IMR-90 (cell line): ENCODE data around the gene SPAG16. TPM values are rescaled to one million over a fixed set of nuclear protein-coding genes. Genes with fewer than 3 reads are reported as not detected.
A peak's percentile ranks its signal among the peaks of the same experiment; 100 is the strongest.

Source experiments
- ATAC-seq: fragments of 200-7000 bp; cut with Tn5 transposase; 2 replicates; pipeline ENCODE4 v1.9.1; 2020; ENCODE audit warnings: low read depth, mild to moderate bottlenecking, moderate library complexity
- BruUV-seq: library from RNA; stranded (reverse); fragments of 400-500 nt; replicated peaks from 2 replicates; lab custom pipeline; 2021; lab: Mats Ljungman, UMichigan
- CTCF ChIA-PET: fragments of 300-600 bp; formaldehyde crosslinking; extraction: SDS; loops from one replicate; lab custom pipeline; 2021; ENCODE audit warnings: antibody characterized with exemption; lab: Yijun Ruan, JAX
- POLR2A ChIA-PET: fragments of 300-600 bp; sonication (Branson Sonifier 250); formaldehyde crosslinking; loops from one replicate; lab custom pipeline; 2022; ENCODE audit warnings: antibody characterized with exemption; ENCODE audit not compliant: unreplicated experiment; lab: Charles Lee
- DNase-seq: peaks from one replicate; pipeline ENCODE4 v3.0.0; 2013
- H2AFZ ChIP-seq: replicated peaks from 2 replicates; pipeline ENCODE3; 2013; ENCODE audit warnings: low read length, mild to moderate bottlenecking; ENCODE audit not compliant: poor library complexity
- H2AK5ac ChIP-seq: 2 replicates; pipeline ENCODE4 v1.6.1; 2013; ENCODE audit warnings: low read depth, low read length, inconsistent platforms
- H2AK9ac ChIP-seq: replicated peaks from 2 replicates; pipeline ENCODE3; 2013; ENCODE audit warnings: mild to moderate bottlenecking, low read depth, low read length, moderate library complexity; ENCODE audit not compliant: poor library complexity
- H2BK120ac ChIP-seq: 2 replicates; pipeline ENCODE4 v1.6.1; 2013; ENCODE audit warnings: low read depth, low read length, inconsistent platforms
- H2BK15ac ChIP-seq: 3 replicates; pipeline ENCODE4 v1.6.1; 2013; ENCODE audit warnings: low read depth, low read length, inconsistent platforms
- H2BK20ac ChIP-seq: 2 replicates; pipeline ENCODE4 v1.6.1; 2013; ENCODE audit warnings: low read depth, mild to moderate bottlenecking, inconsistent platforms, low read length, moderate library complexity
- H2BK5ac ChIP-seq: 2 replicates; pipeline ENCODE4 v1.6.1; 2013; ENCODE audit warnings: mild to moderate bottlenecking, low read depth, low read length, inconsistent platforms; ENCODE audit not compliant: poor library complexity, severe bottlenecking
- H3K14ac ChIP-seq: replicated peaks from 2 replicates; pipeline ENCODE4 v1.6.1; 2013; ENCODE audit warnings: low read depth, low read length, inconsistent platforms
- H3K18ac ChIP-seq: 2 replicates; pipeline ENCODE4 v1.6.1; 2013; ENCODE audit warnings: low read depth, low read length, control low read depth
- H3K23ac ChIP-seq: 2 replicates; pipeline ENCODE4 v1.6.1; 2013; ENCODE audit warnings: low read depth, low read length, inconsistent platforms
- H3K27ac ChIP-seq: 2 replicates; pipeline ENCODE4 v1.5.1; 2013; ENCODE audit warnings: mild to moderate bottlenecking, control low read depth, low read length; ENCODE audit not compliant: insufficient read depth
- H3K27me3 ChIP-seq: 2 replicates; pipeline ENCODE4 v1.6.1; 2013; ENCODE audit warnings: low read length; ENCODE audit not compliant: control insufficient read depth, insufficient read depth
- H3K36me3 ChIP-seq: 2 replicates; pipeline ENCODE4 v1.6.1; 2013; ENCODE audit warnings: low read length, mixed read lengths; ENCODE audit not compliant: control insufficient read depth, insufficient read depth
- H3K4ac ChIP-seq: 2 replicates; pipeline ENCODE4 v1.6.1; 2013; ENCODE audit warnings: low read depth, low read length, inconsistent platforms
- H3K4me1 ChIP-seq: 2 replicates; pipeline ENCODE4 v1.6.1; 2013; ENCODE audit warnings: low read length, mixed read lengths; ENCODE audit not compliant: control insufficient read depth, insufficient read depth
- H3K4me2 ChIP-seq: 2 replicates; pipeline ENCODE4 v1.6.1; 2013; ENCODE audit warnings: low read depth, mild to moderate bottlenecking, control low read depth, low read length, moderate library complexity
- H3K4me3 ChIP-seq: 2 replicates; pipeline ENCODE4 v1.5.1; 2013; ENCODE audit warnings: low read depth, mild to moderate bottlenecking, control low read depth, low read length, moderate library complexity; ENCODE audit not compliant: insufficient read depth
- H3K56ac ChIP-seq: 2 replicates; pipeline ENCODE4 v1.6.1; 2013; ENCODE audit warnings: low read length, inconsistent platforms; ENCODE audit not compliant: insufficient read depth; ENCODE audit errors: extremely low read depth
- H3K79me1 ChIP-seq, 2 experiments: 2 replicates each; pipeline ENCODE4 v1.6.1; 2013; ENCODE audit warnings: low read length in 2 of 2, inconsistent platforms in 1 of 2, low read depth in 1 of 2
- H3K9ac ChIP-seq: 2 replicates; pipeline ENCODE4 v1.6.1; 2013; ENCODE audit warnings: low read depth, low read length, control low read depth
- H3K9me1 ChIP-seq: 2 replicates; pipeline ENCODE4 v1.6.1; 2013; ENCODE audit warnings: low read length, inconsistent platforms; ENCODE audit not compliant: insufficient read depth
- H3K9me3 ChIP-seq: 2 replicates; pipeline ENCODE4 v1.6.1; 2013; ENCODE audit warnings: low read length; ENCODE audit not compliant: control insufficient read depth, insufficient read depth
- H4K20me1 ChIP-seq: 2 replicates; pipeline ENCODE4 v1.6.1; 2013; ENCODE audit warnings: low read length, inconsistent platforms; ENCODE audit not compliant: insufficient read depth
- H4K5ac ChIP-seq: 2 replicates; pipeline ENCODE4 v1.6.1; 2013; ENCODE audit warnings: mild to moderate bottlenecking, low read depth, low read length, control low read depth
- H4K8ac ChIP-seq, 2 experiments: 2 replicates each; pipeline ENCODE4 v1.6.1; 2013; ENCODE audit warnings: low read depth in 2 of 2, low read length in 2 of 2, control low read depth in 1 of 2, inconsistent platforms in 1 of 2
- H4K91ac ChIP-seq: 2 replicates; pipeline ENCODE4 v1.6.1; 2013; ENCODE audit warnings: low read depth, low read length, inconsistent platforms; ENCODE audit not compliant: insufficient read depth
- CEBPB ChIP-seq: IDR thresholded peaks from 2 replicates; pipeline ENCODE4 v1.6.1; 2012; ENCODE audit warnings: low read depth, low read length, improper control_type of control experiment
- MAFK ChIP-seq: IDR thresholded peaks from 2 replicates; pipeline ENCODE4 v1.6.1; 2012; ENCODE audit warnings: low read depth, low read length, improper control_type of control experiment
- WGBS, 2 experiments: methylation state at CpG; one replicate each; pipeline versions ENCODE4 v1.1.5 to v1.1.7; 2013; ENCODE audit warnings: missing lambda C conversion rate in 2 of 2; ENCODE audit not compliant: insufficient read length in 1 of 2; ENCODE audit errors: extremely low coverage in 2 of 2; 5-methylcytosine and 5-hydroxymethylcytosine counted together
- dilution Hi-C: fragments of 300-500 bp; cut with HindIII; formaldehyde crosslinking; loops from one replicate; pipeline ENCODE4 v1.14.3; 2018; ENCODE audit warnings: low sequenced_read_pairs; ENCODE audit not compliant: unreplicated experiment
- in situ Hi-C: fragments of 300-500 bp; cut with MboI; formaldehyde crosslinking; loops from 3 replicates; pipeline ENCODE4 v1.14.3; 2019; ENCODE audit warnings: low sequenced_read_pairs, inconsistent platforms, mixed read lengths
- intact Hi-C: fragments of 100-400 bp; cut with micrococcal nuclease; formaldehyde crosslinking; loops from 2 replicates; pipeline ENCODE4 v1.10.0; 2022
- polyA plus RNA-seq, 3 experiments: library from polyadenylated mRNA; depleted of rRNA; stranded (reverse); fragments of >200 nt; gene quantifications; 2 replicates each; pipeline ENCODE4 v1.2.3, GENCODE V29; 2012; ENCODE audit warnings: low replicate concordance in 1 of 3
- total RNA-seq: library from RNA; depleted of rRNA; stranded (reverse); fragments of >200 nt; gene quantifications from 2 replicates; pipeline ENCODE4 v1.2.3, GENCODE V29; 2012

Gene SPAG16
- total and polyA plus RNA-seq, 2 of the 4 experiments (the other 2 are of a cell fraction), result 7.3 to 13.5 TPM

DNA sequence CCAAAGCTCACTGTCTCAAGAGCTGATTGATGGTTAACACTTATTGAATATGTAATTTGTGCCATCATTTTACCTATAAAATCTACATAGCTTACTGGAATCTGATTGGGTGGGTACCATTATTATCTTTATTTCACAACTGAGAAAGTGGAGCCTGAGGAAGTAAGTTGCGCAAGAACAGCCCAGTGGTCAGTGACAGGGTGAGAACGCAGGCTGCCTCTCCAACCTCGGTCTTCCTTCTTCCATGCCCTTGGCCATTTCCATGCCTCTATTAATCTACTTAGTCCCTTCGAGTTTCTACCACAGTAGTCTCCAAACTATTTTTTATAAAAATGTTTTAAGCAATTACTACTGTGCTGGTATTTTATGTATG lies 735.7 kb downstream of the SPAG16 start:
- Histone ChIP-seq H3K9ac (no peak overlapping the region), H3K36me3 (no peaks in the 10 kb centered on the region), H4K5ac (no peak overlapping the region), H3K4ac (no peak overlapping the region), H2BK20ac (peak overlapping the region; percentile 53), H3K79me1 (no peaks in the 10 kb centered on the region), H3K27ac (no peak overlapping the region), H3K56ac (no peak overlapping the region), H4K20me1 (no peaks in the 10 kb centered on the region), H3K9me1 (no peaks in the 10 kb centered on the region), H4K8ac (peak overlapping the region; percentile 19 to 35; a peak in 1 of 4 replicates), H3K9me3 (no peaks in the 10 kb centered on the region), H3K14ac (no peak overlapping the region), H3K4me3 (no peak overlapping the region), H3K18ac (no peak overlapping the region), H2BK5ac (peak overlapping the region; percentile 80), H2AFZ (no peak overlapping the region), H2AK9ac (no peak overlapping the region), H2BK15ac (peak overlapping the region; percentile 91; the same call in 2 of the 3 replicates), H3K27me3 (no peaks in the 10 kb centered on the region), H3K23ac (no peak overlapping the region), H4K91ac (peak overlapping the region; percentile 85), H3K4me2 (no peak overlapping the region), H3K4me1 (peaks cover 3% of the 10 kb centered on the region; the same call in 1 of the 2 replicates), H2AK5ac (peak overlapping the region; percentile 74), H2BK120ac (peak overlapping the region; percentile 60)
- TF ChIP-seq CEBPB (peak; percentile 93), MAFK (no peak)
- DNase-seq, result no peak
- in situ Hi-C loops (no loop called here), intact Hi-C loops (loop anchor here (5.0 kb wide), 1 partner anchor 208 kb away; no protein-coding TSS in a partner anchor), dilution Hi-C loops (no loop called here)
- ChIA-PET CTCF (no interaction called here), POLR2A (no interaction called here)
- no TSS peak for BruUV-seq
- no CpG with 5 or more reads among the region's 4 CpGs for WGBS, 2 experiments
- ATAC-seq, result no peak
